Measurements from ENCODE around the gene DPYSL4. TPM values are rescaled to one million over a fixed set of nuclear protein-coding genes. Genes with fewer than 3 reads are reported as not detected.

DPYSL4 gene
- total RNA-seq, 4 donors from 2014 or later, result 1.5 to 5.0 TPM; not detected in 2

- no peaks in the 10 kb centered on the region for H3K27me3 ChIP-seq
- no peaks in the 10 kb centered on the region for H3K4me1 ChIP-seq
- no peak overlapping the region for H3K27ac ChIP-seq
- intact Hi-C loops (cut with DNase I; ENCODE audit: low total_unique reads), result no loop called here
- H3K36me3 ChIP-seq, result no peaks in the 10 kb centered on the region
- no peaks in the 10 kb centered on the region for H3K9me3 ChIP-seq
- no peak overlapping the region for H3K4me3 ChIP-seq
- TF ChIP-seq CTCF (IDR thresholded peaks at IDR 0.05) (no peak), POLR2A (IDR thresholded peaks at IDR 0.05) (no peak)
- no peak for DNase-seq
These were observed 40.5 kb upstream of the DPYSL4 start for GRCh38 chr10:132146271-132146671.

- intact Hi-C loops (cut with DNase I; ENCODE audit: low total_unique reads), result no loop called here
- Histone ChIP-seq H3K36me3 (no peaks in the 10 kb centered on the region), H3K4me3 (no peak overlapping the region), H3K27ac (no peak overlapping the region), H3K4me1 (no peaks in the 10 kb centered on the region), H3K27me3 (no peaks in the 10 kb centered on the region), H3K9me3 (no peaks in the 10 kb centered on the region)
- TF ChIP-seq CTCF (IDR thresholded peaks at IDR 0.05) (no peak), POLR2A (IDR thresholded peaks at IDR 0.05) (no peak)
- DNase-seq, result no peak
These were observed 39.5 kb upstream of the DPYSL4 start for GRCh38 chr10:132146941-132147915.

- Histone ChIP-seq H3K36me3 (no peaks in the 10 kb centered on the region), H3K4me3 (no peak overlapping the region), H3K27ac (no peak overlapping the region), H3K4me1 (no peaks in the 10 kb centered on the region), H3K27me3 (no peaks in the 10 kb centered on the region), H3K9me3 (no peaks in the 10 kb centered on the region)
- no peak for DNase-seq
- TF ChIP-seq CTCF (IDR thresholded peaks at IDR 0.05) (no peak), POLR2A (IDR thresholded peaks at IDR 0.05) (no peak)
- intact Hi-C loops (cut with DNase I; ENCODE audit: low total_unique reads), result no loop called here
These were observed 38.2 kb upstream of the DPYSL4 start for GRCh38 chr10:132148261-132149251.

GRCh38 chr10:132149271-132149670 is 37.5 kb upstream of the DPYSL4 start:
- no peak for TF ChIP-seq CTCF (IDR thresholded peaks at IDR 0.05)
- no peak for TF ChIP-seq POLR2A (IDR thresholded peaks at IDR 0.05)
- H3K27ac ChIP-seq, result no peak overlapping the region
- no peaks in the 10 kb centered on the region for H3K27me3 ChIP-seq
- no peaks in the 10 kb centered on the region for H3K9me3 ChIP-seq
- H3K36me3 ChIP-seq, result no peaks in the 10 kb centered on the region
- no peaks in the 10 kb centered on the region for H3K4me1 ChIP-seq
- no peak for DNase-seq
- no peak overlapping the region for H3K4me3 ChIP-seq
- intact Hi-C loops (cut with DNase I; ENCODE audit: low total_unique reads), result no loop called here
